Upper lobe of left lung (tissue), 6 donors: Measurements from ENCODE around the gene TLN1. TPM values are rescaled to one million over a fixed set of nuclear protein-coding genes. Genes with fewer than 3 reads are reported as not detected.

Experiments
- ATAC-seq, 2 donors: fragments of 200-7000 bp; cut with Tn5 transposase; one replicate each; pipeline ENCODE4 v1.9.1; 2022; ENCODE audit warnings: mild to moderate bottlenecking in 2 of 2, moderate library complexity in 2 of 2; ENCODE audit not compliant: low FRiP score in 2 of 2
- DNase-seq, 2 donors: peaks; one replicate each; pipeline ENCODE4 v3.0.0-alpha.2; 2019 to 2020
- H3K27ac ChIP-seq, 4 donors: fragments of 200-600 bp; sonication (generic); one replicate each; pipeline ENCODE4 v1.5.1; 2016 to 2019
- H3K27me3 ChIP-seq, 4 donors: fragments of 200-600 bp; sonication (generic); one replicate each; pipeline ENCODE4 v1.5.1; 2017 to 2019
- H3K36me3 ChIP-seq, 4 donors: fragments of 200-600 bp; sonication (generic); one replicate each; pipeline ENCODE4 v1.5.1; 2016 to 2019
- H3K4me1 ChIP-seq, 4 donors: fragments of 200-600 bp; sonication (generic); one replicate each; pipeline ENCODE4 v1.5.1; 2018 to 2019
- H3K4me3 ChIP-seq, 4 donors: fragments of 200-600 bp; sonication (generic); one replicate each; pipeline ENCODE4 v1.5.1; 2017 to 2019; ENCODE audit warnings: mild to moderate bottlenecking in 2 of 4, moderate library complexity in 1 of 4
- H3K9me3 ChIP-seq, 4 donors: fragments of 200-600 bp; sonication (generic); one replicate each; pipeline ENCODE4 v1.5.1; 2018 to 2019
- EP300 ChIP-seq, 4 donors: sonication (generic); formaldehyde crosslinking; IDR thresholded peaks; one replicate each; pipeline ENCODE4 v1.5.1; 2017; ENCODE audit warnings: antibody characterized with exemption in 4 of 4, control low read depth in 2 of 4
- POLR2A ChIP-seq, 4 donors: fragments of 450-650 bp; IDR thresholded peaks; one replicate each; pipeline ENCODE4 v1.5.1; 2016 to 2017; ENCODE audit warnings: antibody characterized with exemption in 4 of 4, mild to moderate bottlenecking in 2 of 4
- POLR2AphosphoS5 ChIP-seq, 2 donors: sonication (generic); formaldehyde crosslinking; IDR thresholded peaks; one replicate each; pipeline ENCODE4 v1.5.1; 2017; ENCODE audit warnings: antibody characterized with exemption in 2 of 2
- WGBS, 2 donors: methylation state at CpG; one replicate each; pipeline ENCODE4 v1.1.5; 2017 to 2018; 5-methylcytosine and 5-hydroxymethylcytosine counted together
- total RNA-seq, 6 donors: library from RNA; depleted of rRNA in 4 of 6; stranded (reverse); fragments of >200 nt in 4 of 6; gene quantifications; one replicate each; pipeline versions ENCODE4 v1.1.0 to v1.2.1, GENCODE V29; 2016 to 2021
- TF ChIP-seq, protein P1 (sequence below), 6 experiments: fragments of 450-650 bp in 4 of 6; fragments of 200-600 bp in 2 of 6; sonication (generic) in 2 of 6; IDR thresholded peaks; one replicate each; pipeline ENCODE4 v1.5.1; 2016 to 2019; ENCODE audit warnings: antibody characterized with exemption in 6 of 6
- donor health status: DM: no; HTN: no; CAD: no; lungs with moderate emphysema.
- donor health status: DM: no; HTN: yes; CAD: no; lungs with severe emphysema.

The TLN1 gene
- total RNA-seq, 6 donors from 2014 or later = 237 to 557 (median 325) TPM

DNA sequence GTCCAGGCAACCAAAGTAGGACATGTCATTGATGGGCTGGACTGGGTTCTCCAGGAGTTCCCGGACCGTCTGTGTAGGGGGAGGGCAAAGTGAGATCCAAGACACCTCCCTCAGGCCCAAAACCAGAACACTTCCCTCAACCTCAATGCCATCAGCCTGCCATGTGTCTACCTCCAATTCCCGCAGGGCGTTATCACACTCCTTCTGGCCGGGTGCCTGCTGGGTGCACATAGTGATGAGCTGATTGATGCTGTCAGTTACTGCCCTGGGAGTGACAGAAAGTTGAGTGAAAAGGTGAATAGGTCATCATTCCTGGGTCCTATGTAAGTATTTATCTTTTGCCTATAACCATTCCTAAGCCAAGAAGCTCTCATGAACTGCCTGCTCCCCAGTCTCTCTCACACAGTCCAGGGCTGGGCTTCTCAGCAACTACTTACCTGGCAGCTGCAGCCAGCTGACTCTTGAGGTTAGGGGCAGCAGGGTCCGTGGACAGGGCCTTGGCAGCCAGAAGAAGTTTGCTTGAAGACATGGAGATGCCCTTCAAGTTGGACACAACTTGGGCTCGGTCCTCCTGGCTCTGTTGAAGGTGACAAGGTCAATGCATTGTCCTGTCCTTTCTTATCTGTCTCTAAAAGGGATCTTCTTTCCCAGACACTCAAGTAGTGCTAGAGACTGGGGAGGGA is 21.0 kb downstream of the TLN1 start:
- TF ChIP-seq POLR2A (IDR thresholded peaks at IDR 0.05) (no peak), POLR2AphosphoS5 (IDR thresholded peaks at IDR 0.05) (no peak), EP300 (IDR thresholded peaks at IDR 0.05) (no peak)
- TF ChIP-seq, protein P1, sequence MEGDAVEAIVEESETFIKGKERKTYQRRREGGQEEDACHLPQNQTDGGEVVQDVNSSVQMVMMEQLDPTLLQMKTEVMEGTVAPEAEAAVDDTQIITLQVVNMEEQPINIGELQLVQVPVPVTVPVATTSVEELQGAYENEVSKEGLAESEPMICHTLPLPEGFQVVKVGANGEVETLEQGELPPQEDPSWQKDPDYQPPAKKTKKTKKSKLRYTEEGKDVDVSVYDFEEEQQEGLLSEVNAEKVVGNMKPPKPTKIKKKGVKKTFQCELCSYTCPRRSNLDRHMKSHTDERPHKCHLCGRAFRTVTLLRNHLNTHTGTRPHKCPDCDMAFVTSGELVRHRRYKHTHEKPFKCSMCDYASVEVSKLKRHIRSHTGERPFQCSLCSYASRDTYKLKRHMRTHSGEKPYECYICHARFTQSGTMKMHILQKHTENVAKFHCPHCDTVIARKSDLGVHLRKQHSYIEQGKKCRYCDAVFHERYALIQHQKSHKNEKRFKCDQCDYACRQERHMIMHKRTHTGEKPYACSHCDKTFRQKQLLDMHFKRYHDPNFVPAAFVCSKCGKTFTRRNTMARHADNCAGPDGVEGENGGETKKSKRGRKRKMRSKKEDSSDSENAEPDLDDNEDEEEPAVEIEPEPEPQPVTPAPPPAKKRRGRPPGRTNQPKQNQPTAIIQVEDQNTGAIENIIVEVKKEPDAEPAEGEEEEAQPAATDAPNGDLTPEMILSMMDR (IDR thresholded peaks at IDR 0.05) = no peak
- no peak for DNase-seq
- 88 to 95% methylated on average over 3 to 7 of the region's 7 CpGs for WGBS, 2 donors
- H3K4me3 ChIP-seq = no peak overlapping the region
- H3K36me3 ChIP-seq = peaks cover 82 to 98% (median 96%) of the 10 kb centered on the region in 4 donors
- ATAC-seq = no peak
- no peaks in the 10 kb centered on the region for H3K27me3 ChIP-seq
- no peaks in the 10 kb centered on the region for H3K9me3 ChIP-seq
- no peak overlapping the region for H3K27ac ChIP-seq
- H3K4me1 ChIP-seq = no peaks in the 10 kb centered on the region

DNA sequence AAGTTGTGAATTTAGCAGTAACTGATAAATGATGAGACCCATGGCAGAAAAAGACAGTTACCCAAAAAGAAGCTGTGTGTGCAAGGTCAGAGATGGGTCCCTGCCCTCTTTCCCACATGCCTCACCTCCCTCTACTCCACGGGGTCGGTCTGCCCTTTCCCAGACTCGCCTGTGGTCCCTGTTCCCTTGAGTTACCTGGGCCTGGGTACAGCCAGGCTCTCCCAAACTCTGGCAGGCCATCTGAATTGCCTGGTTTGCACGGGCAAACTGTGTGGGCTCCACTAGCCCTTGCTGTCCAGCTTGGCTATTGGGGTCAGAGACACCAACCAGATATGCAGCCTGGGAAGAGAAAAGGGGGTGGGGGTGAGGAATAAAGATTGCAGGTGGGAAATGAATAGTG is 23.8 kb downstream of the TLN1 start:
- TF ChIP-seq EP300 (IDR thresholded peaks at IDR 0.05) (no peak), POLR2A (IDR thresholded peaks at IDR 0.05) (no peak), POLR2AphosphoS5 (IDR thresholded peaks at IDR 0.05) (no peak)
- TF ChIP-seq, protein P1 (IDR thresholded peaks at IDR 0.05) = no peak
- Histone ChIP-seq H3K4me1 (no peaks in the 10 kb centered on the region), H3K27me3 (no peaks in the 10 kb centered on the region), H3K4me3 (no peak overlapping the region), H3K36me3 (peaks cover 84 to 98% (median 96%) of the 10 kb centered on the region in 4 donors), H3K27ac (no peak overlapping the region), H3K9me3 (no peaks in the 10 kb centered on the region)
- WGBS, 2 donors = 93 to 98% methylated on average over 4 of the region's 4 CpGs
- ATAC-seq (no peak), DNase-seq (no peak)

DNA sequence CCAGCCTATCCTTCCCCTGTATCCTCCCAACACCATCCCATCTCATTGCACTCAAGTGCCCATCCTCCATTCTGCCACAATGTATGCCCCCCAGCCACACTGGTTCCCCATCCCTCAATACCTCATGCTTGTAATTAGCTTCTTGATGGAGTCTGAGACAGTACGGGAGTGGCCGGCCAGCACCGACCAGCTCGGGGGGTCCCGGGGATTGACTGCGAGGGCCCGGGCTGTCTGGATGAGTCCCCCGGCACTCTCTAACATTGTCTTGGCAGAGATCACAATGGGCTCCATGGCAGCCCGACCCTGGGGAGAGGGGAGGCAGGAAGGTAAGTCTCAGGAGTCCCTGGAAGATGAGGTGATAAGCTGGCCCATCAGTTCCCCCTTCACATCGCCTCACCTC is 25.0 kb downstream of the TLN1 start:
- Histone ChIP-seq H3K27ac (no peak overlapping the region), H3K27me3 (no peaks in the 10 kb centered on the region), H3K36me3 (peaks cover 79 to 98% (median 96%) of the 10 kb centered on the region in 4 donors), H3K4me1 (no peaks in the 10 kb centered on the region), H3K4me3 (no peak overlapping the region), H3K9me3 (no peaks in the 10 kb centered on the region)
- TF ChIP-seq POLR2A (IDR thresholded peaks at IDR 0.05) (no peak), EP300 (IDR thresholded peaks at IDR 0.05) (no peak), POLR2AphosphoS5 (IDR thresholded peaks at IDR 0.05) (no peak)
- TF ChIP-seq, protein P1 (IDR thresholded peaks at IDR 0.05) = no peak
- DNase-seq (peak in 1 of 2 donors; percentile 43), ATAC-seq (no peak)
- 89 to 99% methylated on average over 4 to 10 of the region's 10 CpGs for WGBS, 2 donors

DNA sequence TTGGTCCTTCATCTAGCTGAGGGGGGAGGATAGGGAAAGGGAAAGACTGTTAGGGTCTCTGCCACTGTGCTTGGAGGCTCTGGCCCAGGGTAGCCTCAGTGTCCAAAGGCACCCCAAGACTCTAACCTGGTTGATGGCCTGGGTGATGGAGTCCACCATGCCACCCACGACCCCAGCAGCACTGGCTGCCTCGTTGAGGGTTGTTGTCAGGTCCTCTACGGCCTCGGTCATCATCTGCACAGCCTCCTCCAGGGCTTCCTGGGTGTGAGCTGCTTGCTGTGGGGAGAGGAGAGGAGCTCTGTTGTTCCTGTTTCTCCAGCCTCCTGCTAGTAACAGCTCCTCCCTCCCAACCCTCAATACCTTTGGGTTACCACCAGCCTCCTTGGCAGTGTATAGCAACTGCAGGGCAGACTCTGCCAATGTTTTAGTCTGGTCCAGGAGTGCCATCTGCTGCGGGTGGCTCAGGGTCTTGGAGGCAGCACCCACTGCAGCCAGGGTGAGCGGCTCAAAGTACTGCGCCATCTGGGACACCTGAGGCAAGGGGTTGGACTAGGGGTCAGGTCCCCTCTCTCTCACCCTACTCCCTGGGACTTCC is 26.1 kb downstream of the TLN1 start:
- H3K27ac ChIP-seq = no peak overlapping the region
- no peak overlapping the region for H3K4me3 ChIP-seq
- H3K4me1 ChIP-seq = no peaks in the 10 kb centered on the region
- WGBS, 2 donors = 90 to 95% methylated on average over 4 to 7 of the region's 7 CpGs
- no peaks in the 10 kb centered on the region for H3K9me3 ChIP-seq
- ATAC-seq = peak; percentile 36 to 41
- TF ChIP-seq POLR2AphosphoS5 (IDR thresholded peaks at IDR 0.05) (no peak), POLR2A (IDR thresholded peaks at IDR 0.05) (no peak), EP300 (IDR thresholded peaks at IDR 0.05) (no peak)
- TF ChIP-seq, protein P1 (IDR thresholded peaks at IDR 0.05) = no peak
- peaks cover 81 to 98% (median 96%) of the 10 kb centered on the region in 4 donors for H3K36me3 ChIP-seq
- no peaks in the 10 kb centered on the region for H3K27me3 ChIP-seq
- peak in 1 of 2 donors; percentile 41 for DNase-seq
